ENCODE results near the gene NIP7.
A peak's percentile ranks its signal among the peaks of the same experiment; 100 is the strongest.
"Not testable (repeated sequence)": the region's sequence is repeated elsewhere in the genome, so short reads cannot be mapped to it uniquely, and the experiment has no call there.

The NIP7 gene

DNA sequence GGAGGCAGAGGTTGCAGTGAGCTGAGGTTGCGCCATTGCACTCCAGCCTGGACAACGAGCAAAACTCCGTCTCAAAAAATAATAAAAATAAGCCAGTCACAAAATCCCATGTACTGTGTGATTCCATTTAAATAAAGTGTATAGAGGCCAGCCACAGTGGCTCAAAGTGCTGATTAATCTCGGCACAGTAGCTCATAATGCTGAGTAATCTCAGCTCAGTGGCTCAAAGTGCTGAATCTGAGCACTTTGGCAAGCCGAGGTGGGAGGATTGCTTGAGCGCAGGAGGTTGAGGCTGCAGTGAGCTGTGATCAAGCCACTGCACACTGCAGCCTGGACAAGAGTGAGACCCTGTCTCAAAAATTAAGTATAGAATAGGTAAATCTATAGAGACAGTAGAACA, 7.1 kb downstream of the NIP7 start:
- DNase-seq, result no peak

- no peak for DNase-seq
Measured at GRCh38 chr16:69348222-69348621, 8.7 kb downstream of the NIP7 start.

DNA sequence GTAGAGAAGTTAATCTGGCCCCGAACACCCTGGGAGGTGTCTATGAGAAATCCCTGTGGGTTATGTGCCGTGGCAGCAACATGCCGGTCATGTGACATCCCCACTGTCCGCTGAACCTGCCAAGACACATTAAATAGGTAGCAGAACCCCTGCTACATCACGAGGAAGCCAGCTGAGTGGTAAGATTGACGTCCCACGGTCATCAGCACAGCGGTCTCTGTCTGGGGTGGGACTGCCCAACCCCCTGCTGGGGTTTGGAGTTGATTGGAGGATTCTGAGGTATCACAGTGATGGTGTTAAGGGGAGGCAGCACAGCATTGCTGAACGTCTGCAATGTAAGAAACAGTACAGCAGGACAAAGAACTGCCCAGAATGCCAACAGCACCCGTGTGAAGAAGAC, 10.0 kb downstream of the NIP7 start:
- DNase-seq, result no peak

DNA sequence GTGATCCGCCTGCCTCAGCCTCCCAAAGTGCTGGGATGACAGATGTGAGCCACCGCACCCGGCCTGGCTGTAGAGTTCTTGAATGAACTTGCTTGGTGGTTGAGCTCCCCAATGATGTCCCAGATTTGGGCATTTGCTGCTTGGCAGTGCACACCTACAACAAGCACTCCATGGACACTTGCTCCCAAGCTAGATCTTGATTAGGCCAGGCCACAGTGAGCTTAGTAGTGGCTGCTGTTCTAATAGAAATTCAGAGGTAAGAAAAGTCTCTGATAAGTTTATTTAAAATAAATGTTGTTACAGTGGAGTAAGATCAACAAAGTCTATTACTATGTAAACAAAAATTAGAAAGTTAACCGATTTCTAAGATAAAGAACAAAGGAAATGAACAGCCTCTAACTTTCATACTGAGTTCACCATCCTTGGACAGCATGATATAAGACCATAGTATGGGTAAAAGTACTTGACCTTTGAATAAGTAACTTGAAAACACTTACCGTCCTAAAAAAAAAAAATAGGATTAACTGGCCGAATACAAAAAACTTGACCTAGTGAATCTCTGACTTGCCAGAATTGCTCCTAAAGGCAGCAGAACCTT, 11.1 kb downstream of the NIP7 start:
- DNase-seq, result no peak

- DNase-seq, result no peak
Measured at GRCh38 chr16:69351309-69352027, 11.9 kb downstream of the NIP7 start, which contains the start of gene TMED6. TSS of gene TMED6 (minus strand) at chr16:69351786. CDS start at chr16:69351753, 33 bp downstream.

- DNase-seq, result not testable (repeated sequence)
Measured at GRCh38 chr16:69360070-69360469, 20.5 kb downstream of the NIP7 start.

GRCh38 chr16:69363281-69363717, 23.7 kb downstream of the NIP7 start:
- no peak for DNase-seq

DNA sequence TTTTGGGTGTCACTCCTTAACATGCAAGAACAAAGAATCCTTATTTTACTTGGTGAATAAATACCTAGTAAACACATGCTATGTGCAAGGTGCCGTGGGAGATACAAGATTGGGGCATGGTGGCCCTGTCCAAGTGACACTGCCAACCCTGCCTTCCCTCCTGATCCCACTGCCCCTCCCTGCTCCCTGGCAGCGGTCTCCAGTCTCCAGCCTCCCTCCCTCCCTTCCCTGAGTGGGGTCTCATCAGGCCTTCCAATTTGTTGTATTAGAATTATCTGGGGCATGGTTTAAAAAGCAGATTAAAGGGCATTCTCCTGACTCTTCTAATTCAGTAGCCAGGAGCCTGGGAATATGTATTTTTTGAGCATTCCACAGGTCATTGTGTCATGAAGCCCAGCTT, 24.5 kb downstream of the NIP7 start:
- no peak for DNase-seq

- no peak for DNase-seq
Measured at GRCh38 chr16:69365901-69366300, 26.3 kb downstream of the NIP7 start.

GRCh38 chr16:69366431-69366830, 26.9 kb downstream of the NIP7 start:
- peak; percentile 32 for DNase-seq

- no peak for DNase-seq
Measured at GRCh38 chr16:69367980-69368379, 28.4 kb downstream of the NIP7 start.

GRCh38 chr16:69368866-69369265, 29.3 kb downstream of the NIP7 start:
- DNase-seq, result no peak

- no peak for DNase-seq
Measured at GRCh38 chr16:69371564-69371963, 32.0 kb downstream of the NIP7 start.

DNA sequence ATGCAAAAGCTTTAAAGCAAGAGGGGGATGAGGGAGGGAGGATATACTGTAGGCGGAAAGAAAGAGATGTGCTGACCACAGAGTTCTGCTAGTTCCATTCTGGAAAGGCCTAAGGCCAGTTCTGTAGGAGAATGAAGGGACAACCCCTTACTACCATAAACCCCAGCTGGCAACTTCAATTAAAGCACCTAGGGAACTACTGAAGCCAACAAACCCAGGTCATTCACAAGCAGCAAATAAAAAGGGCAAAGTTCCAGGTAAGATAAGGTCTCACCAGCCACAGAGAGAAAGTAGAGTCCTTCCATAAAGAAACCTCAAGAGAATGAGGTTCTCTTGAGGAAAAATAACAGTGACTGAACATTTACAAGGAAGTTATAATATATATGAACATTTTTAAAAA, 33.4 kb downstream of the NIP7 start:
- DNase-seq, result no peak

GRCh38 chr16:69376393-69377059, 37.0 kb downstream of the NIP7 start:
- no peak for DNase-seq

GRCh38 chr16:69378036-69378435, 38.5 kb downstream of the NIP7 start:
- no peak for DNase-seq

- no peak for DNase-seq
Measured at GRCh38 chr16:69378760-69379159, 39.2 kb downstream of the NIP7 start.

GRCh38 chr16:69381231-69381630, 41.7 kb downstream of the NIP7 start:
- DNase-seq, result no peak

DNA sequence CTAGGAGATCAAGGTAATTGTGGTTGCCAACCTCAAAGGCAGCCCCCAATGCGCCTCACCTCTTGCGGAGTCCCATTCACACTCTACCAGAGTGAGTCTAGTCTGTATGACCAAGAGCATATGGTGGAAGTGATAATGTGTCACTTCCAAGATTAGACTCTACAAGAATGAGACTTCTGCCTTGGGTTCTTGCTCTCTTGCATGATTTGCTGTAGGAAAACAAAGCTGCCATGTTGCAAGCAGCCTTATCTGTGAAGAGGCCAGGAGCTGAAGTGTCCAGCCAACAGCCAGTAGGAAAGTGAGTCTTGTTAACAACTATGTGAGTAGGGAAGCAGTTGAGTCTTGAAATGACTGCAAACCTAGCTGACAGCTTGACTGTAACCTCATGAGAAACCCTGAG, 42.8 kb downstream of the NIP7 start:
- DNase-seq, result peak; percentile 11

DNA sequence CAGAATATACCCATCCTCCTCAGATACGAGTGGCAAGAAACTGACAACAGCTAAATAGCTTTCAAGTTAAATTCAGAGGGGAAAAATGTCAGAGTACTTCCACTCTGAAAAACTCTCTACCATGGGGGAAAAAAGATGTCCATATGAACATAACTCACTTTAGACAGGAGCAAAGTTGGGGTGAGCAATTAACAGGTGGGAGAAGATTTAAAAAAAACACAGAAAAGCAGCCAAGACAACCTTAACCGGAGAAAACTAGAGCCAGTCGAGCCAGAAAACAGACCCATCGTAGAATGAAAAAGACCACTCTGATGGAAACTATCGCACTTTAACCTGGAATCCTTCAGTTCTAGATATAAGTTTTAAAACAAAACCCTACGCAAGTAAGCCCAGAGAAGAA, 45.4 kb downstream of the NIP7 start:
- no peak for DNase-seq

DNA sequence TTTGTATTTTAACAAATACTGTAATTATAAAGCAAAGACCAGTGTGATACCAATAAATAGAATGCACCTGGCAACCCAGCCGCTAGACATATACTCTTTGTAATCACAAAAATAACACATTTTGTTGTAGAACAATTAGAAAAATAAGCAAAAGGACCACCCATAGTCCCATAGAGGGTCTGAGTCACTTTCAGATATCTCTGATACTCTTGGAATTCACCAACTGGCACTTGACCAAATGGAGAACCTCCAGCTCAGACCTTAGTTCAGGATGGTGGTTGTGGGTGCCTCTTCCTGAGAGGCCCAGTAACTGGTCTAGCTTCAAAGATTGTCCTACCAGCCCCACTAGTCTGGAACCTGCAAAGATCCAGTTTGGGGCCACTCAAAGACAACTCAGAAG, 47.0 kb downstream of the NIP7 start:
- DNase-seq, result no peak

All from stimulated activated CD4-positive, alpha-beta T cell treated with anti-CD3 and anti-CD28 coated beads, Interleukin-1b, Interleukin-23, amount 100 ng/mL, for 48 hours (primary cell).